ENCODE results near the gene C16orf78.

GRCh38 chr16:49353680-49354079, 19.9 kb upstream of the C16orf78 start:
- TF ChIP-seq POLR2A (IDR thresholded peaks at IDR 0.05) (no peak), CTCF (IDR thresholded peaks at IDR 0.05) (no peak)
